GM18517 (cell line): Measurements from ENCODE around the gene HNRNPC.
"Not testable (repeated sequence)": the region's sequence is repeated elsewhere in the genome, so short reads cannot be mapped to it uniquely, and the experiment has no call there.

ENCODE experiments used
- ATAC-seq: cut with Tn5 transposase; IDR thresholded peaks from one replicate; pipeline ENCODE4 v1.9.1; 2021; ENCODE audit warnings: mild to moderate bottlenecking, moderate library complexity; ENCODE audit not compliant: unreplicated experiment

Gene HNRNPC

DNA sequence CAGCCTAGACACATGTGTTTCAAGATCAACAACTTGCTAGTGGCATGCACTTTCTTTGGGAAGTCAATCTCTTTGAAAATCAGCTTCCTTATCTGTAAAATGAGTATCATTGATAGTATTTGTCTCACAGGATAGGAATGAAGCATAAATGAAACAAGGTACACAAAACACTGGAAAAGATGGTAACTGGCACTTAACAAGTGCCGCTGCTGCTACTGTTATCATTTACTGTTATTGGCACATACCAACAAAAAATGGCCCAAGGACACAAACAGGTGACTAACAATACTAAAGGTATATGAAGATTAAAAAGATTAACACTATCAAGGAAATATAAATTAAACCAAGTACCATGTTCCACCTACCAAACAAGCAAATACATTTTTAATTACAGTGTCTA, 20.9 kb downstream of the HNRNPC start:
- ATAC-seq, result no peak

DNA sequence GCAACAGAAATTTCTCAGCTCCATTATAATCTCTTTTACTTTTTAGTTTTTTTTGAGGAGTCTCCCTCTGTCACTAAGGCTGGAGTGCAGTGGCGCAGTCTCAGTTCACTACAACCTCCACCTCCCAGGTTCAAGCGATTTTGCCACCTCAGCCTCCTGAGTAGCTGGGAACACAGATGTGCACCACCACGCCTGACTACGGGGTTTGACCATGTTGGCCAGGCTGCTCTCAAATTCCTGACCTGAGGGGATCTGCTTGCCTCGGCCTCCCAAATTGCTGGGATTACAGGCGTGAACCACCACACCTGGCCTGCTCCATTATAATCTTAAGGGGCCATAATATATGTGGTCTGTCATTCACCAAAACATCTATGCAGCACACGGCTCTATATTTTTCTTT, 23.4 kb downstream of the HNRNPC start:
- no peak for ATAC-seq

DNA sequence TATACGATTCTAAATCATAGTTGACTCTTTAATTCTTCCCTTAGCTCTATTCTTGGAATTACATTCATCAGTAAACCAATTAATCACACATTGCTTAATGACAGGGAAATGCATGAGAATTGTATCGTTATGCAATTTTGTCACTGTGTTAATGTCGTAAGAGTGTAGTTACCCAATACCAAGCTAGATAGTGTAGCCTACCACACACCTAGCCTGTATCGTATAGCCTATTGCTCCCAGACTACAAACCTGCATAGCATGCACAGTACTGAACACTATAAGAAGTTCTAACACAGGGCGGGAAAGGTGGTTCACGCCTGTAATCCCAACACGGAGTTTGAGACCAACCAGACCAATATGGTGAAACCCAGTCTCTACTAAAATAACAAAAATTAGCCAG, 24.7 kb downstream of the HNRNPC start:
- ATAC-seq, result no peak

DNA sequence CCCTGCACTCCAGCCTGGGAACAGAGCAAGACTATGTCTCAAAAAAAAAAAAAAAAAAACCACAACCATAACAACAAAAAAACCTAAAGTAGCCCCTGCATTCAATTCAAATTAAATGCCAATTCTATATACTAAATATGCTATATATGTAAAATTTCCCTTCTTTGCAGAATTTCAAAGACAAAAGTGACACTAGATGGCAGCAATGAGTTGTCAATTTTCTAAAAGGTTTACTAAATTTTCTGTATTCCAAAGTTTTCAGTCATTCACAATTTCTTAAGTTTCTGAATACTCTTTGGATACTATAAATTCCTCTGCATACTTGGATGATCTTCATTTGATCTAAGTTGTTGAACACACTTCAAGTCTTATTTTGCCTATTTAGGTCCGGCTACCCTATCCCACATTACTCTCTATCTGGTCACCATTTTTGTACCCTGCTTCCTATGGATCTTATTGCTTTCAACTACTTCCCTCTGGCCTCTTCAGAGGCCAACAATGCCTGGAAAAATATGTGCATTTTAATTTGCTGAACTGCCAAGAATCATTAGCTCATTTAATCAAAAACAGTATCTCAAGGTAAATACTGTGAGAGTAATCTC, 27.9 kb downstream of the HNRNPC start:
- no peak for ATAC-seq

DNA sequence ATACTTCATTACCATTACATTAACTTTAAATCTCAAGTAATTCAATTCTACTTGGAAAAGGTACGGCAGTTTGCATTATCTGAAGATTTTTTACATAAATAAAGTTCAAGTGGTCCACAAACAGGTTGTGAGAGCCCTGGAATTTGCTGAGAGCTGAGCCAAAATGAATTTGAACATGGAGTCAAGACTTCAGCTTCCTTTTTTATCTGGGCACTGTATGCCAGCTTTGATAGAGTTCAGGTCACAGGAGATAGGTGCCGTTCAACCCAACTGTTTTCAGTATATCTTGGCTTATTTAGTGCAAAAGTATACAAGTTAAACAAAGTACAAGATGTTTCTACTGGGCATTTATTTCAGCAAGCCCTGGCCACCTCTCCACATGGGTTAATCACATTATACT, 28.8 kb downstream of the HNRNPC start:
- no peak for ATAC-seq

DNA sequence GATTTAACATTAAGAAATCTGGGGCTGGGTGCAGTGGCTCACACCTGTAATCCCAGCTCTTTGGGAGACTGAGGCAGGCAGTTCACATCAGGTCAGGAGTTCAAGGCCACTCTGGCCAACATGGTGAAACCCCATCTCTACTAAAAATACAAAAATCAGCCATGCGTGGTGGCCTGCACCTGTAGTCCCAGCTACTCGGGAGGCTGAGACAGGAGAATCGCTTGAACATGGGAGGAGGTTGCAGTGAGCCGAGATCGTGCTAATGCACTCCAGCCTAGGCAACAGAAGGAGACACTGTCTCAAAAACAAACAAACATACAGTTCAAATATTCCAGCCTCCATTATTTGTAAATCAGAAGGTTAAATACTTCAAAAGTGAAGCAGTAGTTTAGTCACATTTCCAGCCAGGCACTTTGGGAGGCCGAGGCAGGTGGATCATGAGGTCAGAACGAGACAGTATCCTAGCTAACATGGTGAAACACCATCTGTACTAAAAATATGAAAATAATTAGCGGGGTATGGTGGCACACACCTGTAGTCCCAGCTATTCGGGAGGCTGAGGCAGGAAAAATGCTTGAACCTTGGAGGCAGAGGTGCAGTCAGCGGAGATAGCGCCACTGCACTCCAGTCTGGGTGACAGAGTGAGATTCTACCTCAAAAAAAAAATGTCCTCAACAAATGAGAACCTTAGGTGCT, 30.3 kb downstream of the HNRNPC start:
- ATAC-seq, result no peak

DNA sequence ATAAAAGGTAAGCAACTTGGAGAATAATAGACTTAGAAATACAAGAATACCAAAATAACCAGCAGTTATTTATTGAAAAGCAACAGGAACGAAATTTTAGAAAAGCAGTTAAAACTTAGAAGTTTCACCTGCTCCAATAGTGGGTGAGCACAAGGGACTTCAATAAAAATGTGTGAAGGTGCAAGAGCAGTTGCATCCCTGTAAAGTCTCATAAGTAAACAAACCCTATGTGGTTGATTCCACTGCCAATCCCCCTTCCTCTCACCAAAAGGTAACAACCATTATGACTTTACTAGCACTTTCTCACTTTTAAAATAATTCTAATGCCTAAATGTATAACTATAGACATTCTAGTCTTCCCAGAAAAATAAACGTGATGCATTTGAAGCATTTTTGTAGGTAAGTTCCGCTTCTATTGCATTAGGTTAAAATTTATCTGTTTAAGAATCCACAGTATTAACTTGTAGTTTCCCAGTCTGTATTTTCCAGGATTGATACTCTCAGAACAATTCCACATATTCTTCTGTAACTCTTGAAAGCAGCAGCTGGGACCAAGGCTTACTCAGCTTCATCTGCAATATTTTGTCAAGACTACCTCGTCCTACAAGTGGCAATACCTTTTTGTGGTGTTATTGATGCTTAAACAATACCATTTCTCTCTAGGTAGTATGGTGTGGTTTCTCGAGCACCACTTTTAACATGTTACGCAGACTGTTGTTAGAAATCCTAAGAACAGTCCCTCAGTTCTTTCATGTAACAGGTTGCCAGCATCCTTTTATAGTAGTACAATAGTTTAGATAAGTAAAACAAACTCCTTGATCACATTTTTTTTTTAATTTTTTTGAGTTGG, 32.1 kb downstream of the HNRNPC start:
- ATAC-seq, result no peak

DNA sequence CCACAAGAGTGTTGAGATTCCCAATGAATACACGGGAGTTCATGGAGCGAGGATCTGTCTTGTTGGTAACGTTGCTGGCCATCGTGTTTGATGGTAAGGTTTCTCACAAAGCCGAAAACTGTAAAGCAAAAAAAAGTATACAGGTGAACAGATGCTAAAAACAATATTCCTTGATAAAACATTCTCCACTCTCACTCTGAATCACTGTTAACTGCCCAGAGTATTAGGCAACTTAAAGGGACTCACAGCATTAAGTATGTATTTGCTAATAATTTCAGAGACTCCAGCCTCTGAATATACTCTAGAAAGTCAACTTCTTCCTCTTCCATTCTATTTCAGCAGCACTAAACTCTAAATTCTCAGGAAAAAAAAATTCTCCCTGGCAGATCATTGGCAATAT, 35.1 kb downstream of the HNRNPC start:
- ATAC-seq, result no peak

DNA sequence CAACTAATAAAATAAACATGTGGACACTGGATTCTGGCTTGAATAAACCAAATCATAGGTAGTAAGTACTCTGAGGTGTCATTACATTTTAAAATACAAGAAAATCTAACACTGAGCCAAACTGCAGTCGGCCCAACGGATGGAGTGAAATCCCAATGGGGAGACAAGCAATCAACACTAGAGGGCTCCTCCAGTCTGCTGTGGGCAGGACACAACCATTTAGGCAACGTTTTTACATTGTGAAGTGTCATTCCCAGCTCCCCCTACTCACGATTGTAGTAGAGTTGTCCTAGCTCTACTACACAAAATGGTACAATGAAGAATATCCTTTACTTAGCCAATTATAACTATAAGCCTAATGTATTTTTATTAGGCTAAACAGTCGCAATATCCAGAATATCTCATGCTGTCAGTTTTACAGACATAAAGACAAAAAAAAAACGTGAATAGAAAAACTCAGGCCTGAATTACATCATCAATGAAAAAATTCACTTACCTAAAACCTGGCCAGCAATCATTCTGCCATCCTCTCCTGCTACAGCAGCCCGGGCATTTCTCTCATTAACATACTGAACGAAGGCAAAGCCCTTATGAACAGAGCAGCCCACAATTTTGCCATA, 35.7 kb downstream of the HNRNPC start:
- ATAC-seq, result no peak

DNA sequence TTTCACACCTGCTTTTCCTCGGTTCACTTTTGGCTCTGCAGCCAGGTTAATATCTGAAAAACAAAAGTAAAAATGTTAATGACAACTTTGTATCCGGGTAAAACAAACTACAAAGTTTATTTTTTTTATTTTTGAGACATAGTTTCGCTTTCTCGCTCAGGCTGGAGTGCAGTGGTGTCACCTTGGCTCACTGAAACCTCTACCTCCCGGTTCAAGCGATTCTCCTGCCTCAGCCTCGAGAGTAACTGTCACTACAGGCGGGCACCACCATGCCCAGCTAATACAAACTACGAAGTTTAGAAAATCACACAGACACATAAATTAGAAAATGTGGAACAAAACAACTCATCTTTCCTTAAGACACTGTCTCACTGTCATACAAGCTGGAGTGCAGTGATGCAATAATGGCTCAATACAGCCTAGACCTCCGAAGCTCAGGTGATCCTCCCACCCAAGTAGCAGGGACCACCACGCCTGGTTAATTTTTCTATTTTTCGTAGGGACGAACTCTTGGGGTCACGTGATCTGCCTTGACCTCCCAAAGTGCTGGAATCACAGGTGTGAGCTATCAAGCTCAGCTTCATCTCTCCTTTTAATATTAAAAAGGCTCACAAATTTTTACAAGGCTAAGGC, 38.1 kb downstream of the HNRNPC start:
- no peak for ATAC-seq

DNA sequence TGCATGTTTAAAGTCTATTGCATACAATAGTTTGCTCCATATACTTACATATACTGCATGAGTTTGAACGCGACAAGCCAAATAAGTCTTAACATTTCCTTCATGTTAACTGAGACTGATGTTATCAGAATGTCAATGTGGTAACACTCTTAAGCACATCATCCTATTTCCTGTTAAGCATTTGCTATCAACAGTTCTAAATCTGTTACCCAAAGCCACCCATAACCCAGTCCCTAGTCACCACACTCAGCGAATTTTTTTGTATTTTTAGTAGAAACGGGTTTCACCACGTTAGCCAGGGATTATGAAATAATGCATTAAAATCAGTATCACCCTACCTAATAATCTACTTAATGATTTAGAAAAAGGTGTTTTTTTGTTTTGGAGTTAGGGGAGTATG, 39.4 kb downstream of the HNRNPC start:
- ATAC-seq, result no peak

DNA sequence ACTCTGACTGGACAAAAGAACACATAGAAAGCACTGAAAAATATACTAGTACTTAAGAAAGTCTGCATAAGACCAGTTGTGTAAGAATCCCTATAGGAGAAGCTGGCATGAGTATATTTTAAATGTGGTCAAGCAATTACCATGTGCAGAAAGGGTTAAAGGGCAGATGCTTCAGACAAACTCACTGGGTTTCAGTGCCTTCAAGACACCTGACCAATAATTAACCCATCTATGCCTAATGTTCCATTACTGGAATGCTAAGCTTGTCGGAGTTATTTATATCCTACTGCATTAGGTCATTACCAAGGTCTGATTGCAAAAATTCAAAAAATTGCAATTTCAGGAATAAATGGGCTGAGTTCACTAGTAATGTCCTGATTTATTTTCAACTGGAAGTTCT, 41.3 kb downstream of the HNRNPC start:
- ATAC-seq, result no peak

DNA sequence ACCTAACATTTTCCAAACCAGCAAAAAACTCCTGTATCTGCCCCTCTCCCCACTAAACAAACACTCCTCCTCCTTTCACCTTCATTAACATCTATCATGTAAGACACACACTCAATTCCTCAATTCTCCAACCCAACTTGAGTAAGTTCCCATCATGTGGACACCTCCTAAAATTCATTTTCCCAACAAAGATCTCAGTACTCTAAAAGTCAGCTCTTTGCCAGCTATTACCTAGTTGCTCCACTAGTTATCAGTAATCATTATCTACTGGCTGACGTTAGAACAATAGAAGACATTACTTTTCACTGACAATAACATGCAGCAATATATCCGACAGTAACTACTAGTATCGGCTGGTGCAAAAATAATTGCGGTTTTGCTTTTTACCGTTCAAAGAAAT, 42.1 kb downstream of the HNRNPC start:
- no peak for ATAC-seq

DNA sequence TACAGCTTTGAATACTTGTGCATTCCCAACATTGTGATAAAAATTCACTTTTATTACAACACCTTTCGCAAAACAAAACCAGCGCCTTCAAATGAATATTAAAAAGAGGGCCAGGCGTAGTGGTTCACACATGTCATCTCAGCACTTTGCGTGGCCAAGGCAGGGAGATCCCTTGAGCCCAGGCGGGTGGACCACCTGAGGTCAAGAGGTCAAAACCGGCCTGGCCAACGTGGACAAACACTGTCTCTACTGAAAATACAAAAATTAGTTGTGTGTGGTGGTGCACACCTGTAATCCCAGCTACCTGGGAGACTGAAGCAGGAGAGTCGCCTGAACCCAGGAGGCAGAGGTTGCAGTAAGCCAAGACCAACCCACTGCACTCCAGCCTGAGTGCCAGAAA, 42.8 kb downstream of the HNRNPC start:
- ATAC-seq, result no peak

DNA sequence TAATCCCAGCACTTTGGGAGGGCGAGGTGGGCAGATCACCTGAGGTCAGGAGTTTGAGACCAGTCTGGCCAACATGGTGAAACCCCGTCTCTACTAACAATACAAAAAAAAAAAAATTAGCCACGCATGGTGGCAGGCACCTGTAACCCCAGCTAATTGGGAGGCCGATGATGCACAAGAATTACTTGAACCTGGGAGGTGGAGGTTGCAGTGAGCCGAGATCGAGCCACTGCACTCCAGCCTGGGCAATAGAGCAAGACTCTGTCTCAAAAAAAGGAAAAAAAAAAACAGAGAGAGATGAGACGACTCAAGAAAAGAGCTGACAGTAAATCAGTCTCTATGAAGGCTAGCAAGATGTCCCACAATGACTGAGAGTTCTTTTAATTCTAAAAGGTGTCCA, 44.1 kb downstream of the HNRNPC start:
- not testable (repeated sequence) for ATAC-seq

DNA sequence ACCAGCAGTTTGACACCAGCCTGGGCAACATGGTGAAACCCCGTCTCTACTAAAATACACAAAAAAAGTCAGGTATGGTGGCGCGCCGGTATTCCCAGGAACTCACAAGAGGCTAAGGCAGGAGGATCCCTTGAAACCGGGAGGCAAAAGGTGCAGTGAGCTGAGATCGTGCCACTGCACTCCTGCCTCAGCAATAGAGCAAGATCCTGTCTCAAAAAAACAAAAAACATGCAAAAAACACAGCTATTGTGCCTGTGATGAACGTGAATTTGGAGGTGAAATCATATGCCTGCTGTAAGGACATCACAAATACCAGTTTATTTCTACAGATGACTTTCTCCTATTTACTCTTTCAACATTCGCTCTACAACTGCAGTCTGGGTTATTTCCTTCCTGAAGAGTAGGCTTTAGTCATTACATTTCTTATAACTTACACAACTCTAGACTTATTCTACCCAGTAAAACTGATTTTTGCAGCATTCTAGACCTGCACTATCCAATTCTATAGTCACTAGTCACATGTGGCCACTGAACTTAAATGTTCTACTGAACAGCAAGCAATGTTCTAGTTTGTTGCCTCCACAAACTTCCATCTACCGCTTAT, 48.3 kb downstream of the HNRNPC start:
- no peak for ATAC-seq

DNA sequence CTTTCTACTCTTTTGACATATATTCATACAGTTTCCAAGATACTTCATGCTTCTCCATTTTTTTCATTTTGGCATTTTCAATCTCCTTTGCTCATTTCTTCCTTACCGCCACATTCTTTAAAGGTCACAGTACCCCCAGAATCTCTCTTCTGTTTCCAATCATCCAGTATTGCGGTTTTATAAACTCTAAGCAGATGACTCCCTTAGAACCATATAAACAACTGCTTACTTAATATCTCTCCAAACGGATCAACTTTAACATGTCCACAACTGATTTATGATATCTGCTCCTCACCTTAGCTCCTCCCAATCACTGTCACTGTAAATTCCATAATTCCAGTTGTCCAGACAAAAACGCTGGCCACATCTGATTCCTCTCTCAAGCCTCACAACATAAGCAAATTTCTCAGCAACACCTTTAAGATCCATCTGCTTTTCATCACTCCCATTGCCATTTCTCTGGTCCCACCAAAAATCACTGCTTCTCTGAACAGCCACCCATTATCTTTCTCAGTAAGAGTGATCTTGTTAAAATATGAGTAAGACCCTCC, 49.6 kb downstream of the HNRNPC start:
- ATAC-seq, result no peak

DNA sequence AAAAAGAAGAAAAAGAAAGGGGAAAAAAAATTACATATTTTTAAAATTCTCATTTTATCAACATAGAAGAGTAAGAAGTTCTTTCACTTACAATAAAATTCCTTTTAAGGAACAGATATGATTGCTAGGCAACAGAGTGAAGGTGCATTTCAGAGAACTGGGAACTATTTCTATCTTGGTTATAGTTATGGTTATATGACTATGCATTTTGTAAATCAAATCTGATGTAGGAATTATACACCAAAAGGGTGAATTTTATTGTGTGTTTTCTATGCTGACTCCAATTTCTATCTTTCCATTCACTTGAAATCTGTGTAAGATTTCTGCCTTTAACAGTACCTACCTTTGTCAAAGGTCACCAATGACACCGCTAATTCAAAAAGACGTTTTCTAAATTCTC, 50.1 kb downstream of the HNRNPC start:
- ATAC-seq, result no peak

DNA sequence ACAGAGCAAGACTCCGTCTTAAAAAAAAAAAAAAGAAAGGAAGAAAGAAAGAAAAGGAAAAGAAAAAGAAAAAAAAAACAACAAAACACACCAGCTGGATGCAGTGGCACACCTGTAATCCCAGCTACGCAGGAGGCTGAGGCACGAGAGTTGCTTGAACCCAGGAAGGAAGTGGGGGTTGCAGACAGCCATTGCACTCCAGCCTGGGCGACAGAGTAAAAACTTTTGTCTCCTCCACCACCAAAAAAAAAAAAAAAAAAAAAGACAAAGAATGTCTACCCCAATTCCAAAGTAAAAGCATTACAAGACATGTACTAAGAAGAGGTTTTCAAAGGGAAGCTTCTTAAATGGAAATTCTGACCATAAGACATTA, 53.4 kb downstream of the HNRNPC start:
- ATAC-seq, result no peak

DNA sequence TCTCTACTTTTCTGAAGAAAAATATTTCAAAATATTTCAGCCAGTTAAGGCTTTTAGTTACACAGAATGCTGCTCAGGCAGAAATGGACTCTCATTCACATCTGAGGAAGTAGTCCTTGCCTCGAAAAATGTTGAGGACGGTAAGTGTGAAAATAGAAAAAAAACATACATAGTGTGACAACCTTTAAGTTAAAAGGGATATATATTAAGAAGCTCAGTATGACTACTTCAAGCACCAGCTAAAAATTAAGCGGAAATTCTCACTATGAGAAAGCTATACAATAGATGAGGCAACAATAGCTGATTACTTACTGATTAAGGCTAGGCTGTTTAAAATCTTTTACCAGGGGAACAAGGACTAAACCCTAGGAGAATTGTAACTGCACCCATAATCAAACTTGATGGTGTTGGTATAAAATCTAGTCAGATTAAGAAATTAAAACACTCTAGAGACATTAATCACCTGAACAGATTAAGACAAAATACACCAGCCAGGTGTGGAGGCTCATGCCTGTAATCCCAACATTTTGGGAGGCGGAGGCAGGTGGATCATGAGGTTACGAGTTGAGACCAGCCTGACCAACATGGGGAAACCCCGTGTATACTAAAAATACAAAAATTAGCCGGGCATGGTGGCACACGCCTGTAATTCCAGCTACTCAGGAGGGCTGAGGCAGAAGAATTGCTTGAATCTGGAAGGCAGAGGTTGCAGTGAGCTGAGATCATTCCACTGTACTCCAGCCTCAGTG, 53.9 kb downstream of the HNRNPC start:
- no peak for ATAC-seq
